Left lung (tissue), 10 donors: ENCODE results near the gene NAALADL2. TPM values are rescaled to one million over a fixed set of nuclear protein-coding genes. Genes with fewer than 3 reads are reported as not detected.

Experiments used
- ATAC-seq: fragments of 200-7000 bp; cut with Tn5 transposase; one replicate; pipeline ENCODE4 v1.9.1; 2020; ENCODE audit warnings: moderate library complexity
- DNase-seq, 4 donors: peaks; one replicate each; pipeline ENCODE4 v3.0.0-alpha.2; 2013 to 2020
- H3K27ac ChIP-seq, 2 donors: fragments of 200-600 bp; sonication (generic) in 1 of 2; one replicate each; pipeline versions ENCODE4 v1.5.0 to v1.8.0; 2020 to 2021
- H3K27me3 ChIP-seq, 2 donors: fragments of 200-600 bp; sonication (generic) in 1 of 2; one replicate each; pipeline versions ENCODE4 v1.5.0 to v1.8.0; 2020 to 2021
- H3K36me3 ChIP-seq, 2 donors: fragments of 200-600 bp; sonication (generic) in 1 of 2; one replicate each; pipeline versions ENCODE4 v1.5.0 to v1.8.0; 2020 to 2021
- H3K4me1 ChIP-seq, 2 donors: fragments of 200-600 bp; one replicate each; pipeline ENCODE4 v1.8.0; 2021
- H3K4me3 ChIP-seq, 2 donors: fragments of 200-600 bp; sonication (generic) in 1 of 2; one replicate each; pipeline versions ENCODE4 v1.5.0 to v1.8.0; 2020 to 2021; ENCODE audit warnings: mild to moderate bottlenecking in 1 of 2
- H3K9me3 ChIP-seq, 2 donors: fragments of 200-600 bp; sonication (generic) in 1 of 2; one replicate each; pipeline versions ENCODE4 v1.5.0 to v1.8.0; 2020 to 2021
- intact Hi-C, 2 donors: fragments of 100-400 bp; cut with DNase I; formaldehyde crosslinking; loops; one replicate each; pipeline versions ENCODE4 v1.11.2 to v1.14.2; 2022
- polyA plus RNA-seq, 6 donors: library from polyadenylated mRNA; unstranded; fragments of 120-200 nt; gene quantifications; one replicate each; pipeline ENCODE4 v1.2.1, GENCODE V29; 2013; ENCODE audit not compliant: insufficient read length in 6 of 6
- total RNA-seq, 2 donors: library from RNA; stranded (reverse); fragmentation: NEBNext Ultra II Directional; extraction: Animal tissue kit (Norgen Biotek cat#: 25700); gene quantifications; one replicate each; pipeline ENCODE4 v1.2.1, GENCODE V29; 2021
- TF ChIP-seq, protein P1 (sequence below), 2 donors: fragments of 200-600 bp; sonication (generic) in 1 of 2; IDR thresholded peaks; one replicate each; pipeline versions ENCODE4 v1.5.0 to v1.8.0; 2021; ENCODE audit warnings: antibody characterized with exemption in 2 of 2
- donor health status: DM: no; HTN: yes; CAD: no.
- donor health status: DM: no; HTN: no; CAD: no.

Gene NAALADL2
- total and polyA plus RNA-seq, 8 donors, result 9.8 to 23.3 (median 17.8) TPM

DNA sequence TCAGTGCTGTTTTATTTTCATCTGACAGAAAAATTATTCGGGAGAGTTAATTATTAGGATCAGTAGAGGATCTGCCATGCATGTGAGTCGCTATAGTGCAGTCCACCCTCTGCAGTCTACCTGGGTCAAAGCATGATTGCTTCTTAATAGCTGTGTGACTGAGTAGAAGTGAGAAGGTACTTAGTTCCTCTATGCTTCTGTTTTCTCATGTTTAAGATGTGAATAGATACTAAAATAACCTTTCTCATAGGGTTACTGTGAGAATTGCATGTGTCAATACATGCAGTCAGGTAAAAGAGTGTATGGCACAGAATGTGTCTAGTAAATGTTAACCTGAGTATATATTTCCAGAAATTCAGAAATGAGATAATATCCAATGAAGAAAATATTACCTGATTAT lies 435.7 kb downstream of the NAALADL2 start:
- Histone ChIP-seq H3K27me3 (no peaks in the 10 kb centered on the region), H3K4me1 (no peaks in the 10 kb centered on the region), H3K4me3 (no peak overlapping the region), H3K27ac (no peak overlapping the region), H3K9me3 (no peaks in the 10 kb centered on the region), H3K36me3 (no peaks in the 10 kb centered on the region)
- ATAC-seq, result no peak
- intact Hi-C loops, result no loop called here
- no peak for DNase-seq
- TF ChIP-seq, protein P1, sequence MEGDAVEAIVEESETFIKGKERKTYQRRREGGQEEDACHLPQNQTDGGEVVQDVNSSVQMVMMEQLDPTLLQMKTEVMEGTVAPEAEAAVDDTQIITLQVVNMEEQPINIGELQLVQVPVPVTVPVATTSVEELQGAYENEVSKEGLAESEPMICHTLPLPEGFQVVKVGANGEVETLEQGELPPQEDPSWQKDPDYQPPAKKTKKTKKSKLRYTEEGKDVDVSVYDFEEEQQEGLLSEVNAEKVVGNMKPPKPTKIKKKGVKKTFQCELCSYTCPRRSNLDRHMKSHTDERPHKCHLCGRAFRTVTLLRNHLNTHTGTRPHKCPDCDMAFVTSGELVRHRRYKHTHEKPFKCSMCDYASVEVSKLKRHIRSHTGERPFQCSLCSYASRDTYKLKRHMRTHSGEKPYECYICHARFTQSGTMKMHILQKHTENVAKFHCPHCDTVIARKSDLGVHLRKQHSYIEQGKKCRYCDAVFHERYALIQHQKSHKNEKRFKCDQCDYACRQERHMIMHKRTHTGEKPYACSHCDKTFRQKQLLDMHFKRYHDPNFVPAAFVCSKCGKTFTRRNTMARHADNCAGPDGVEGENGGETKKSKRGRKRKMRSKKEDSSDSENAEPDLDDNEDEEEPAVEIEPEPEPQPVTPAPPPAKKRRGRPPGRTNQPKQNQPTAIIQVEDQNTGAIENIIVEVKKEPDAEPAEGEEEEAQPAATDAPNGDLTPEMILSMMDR (IDR thresholded peaks at IDR 0.05), result no peak

DNA sequence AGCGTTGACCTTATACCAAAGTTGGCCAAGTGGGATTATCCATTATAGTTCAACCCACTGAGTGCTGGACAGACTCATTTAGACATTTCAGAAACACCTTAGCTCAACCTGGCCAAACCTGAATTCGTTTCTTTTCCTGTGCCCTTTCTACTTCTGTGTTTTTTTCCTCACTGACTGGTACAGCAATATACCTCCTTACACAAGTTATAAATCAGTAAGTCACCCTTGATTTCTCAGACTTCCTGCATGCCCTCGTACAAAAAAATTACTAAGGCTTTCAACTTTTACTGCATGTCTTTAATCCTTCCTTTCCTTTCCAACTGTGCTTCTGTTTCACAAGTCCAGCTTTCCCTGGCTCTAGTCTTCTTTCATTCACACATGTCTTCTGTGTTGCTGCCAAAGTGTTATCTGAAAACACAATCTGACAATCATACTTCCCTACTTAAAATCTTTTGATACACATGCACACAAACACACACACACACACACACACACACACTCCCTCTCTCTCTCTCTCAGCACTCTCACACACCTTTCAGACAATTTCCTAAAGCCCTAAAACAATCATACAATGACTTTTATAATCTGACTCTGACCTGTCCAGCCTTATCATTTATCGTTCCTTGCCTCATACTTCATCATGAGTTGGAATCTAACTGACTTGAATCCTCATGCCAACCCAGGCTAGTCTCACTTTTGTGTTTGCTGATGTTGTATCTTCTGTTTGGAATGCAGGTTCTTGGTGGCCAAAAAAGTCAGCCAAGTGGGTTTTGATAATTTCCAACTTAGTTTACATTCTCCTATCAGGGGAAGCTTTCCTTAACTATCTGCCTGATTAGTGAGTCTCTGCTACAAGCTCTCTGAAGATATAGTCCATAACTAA lies 436.4 kb downstream of the NAALADL2 start:
- intact Hi-C loops, result no loop called here
- no peaks in the 10 kb centered on the region for H3K4me1 ChIP-seq

DNA sequence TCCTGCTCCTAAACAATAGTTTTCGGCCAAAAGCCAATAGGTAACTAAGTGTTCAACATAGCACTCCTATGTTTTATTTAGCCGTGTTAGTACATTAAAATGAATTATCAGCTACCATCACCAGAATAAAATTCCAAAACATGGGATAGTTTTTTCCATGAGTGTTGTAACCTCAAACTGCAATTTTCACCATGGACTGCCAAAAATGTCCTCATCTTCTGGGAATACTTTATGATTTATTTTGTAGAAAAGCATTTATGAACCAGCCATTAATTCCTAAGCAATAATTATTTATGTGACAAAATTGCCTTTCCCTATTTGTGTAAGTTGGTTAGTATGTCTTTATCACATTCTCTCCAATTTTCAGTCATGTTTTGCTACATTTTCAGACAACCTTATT lies 438.1 kb downstream of the NAALADL2 start:
- TF ChIP-seq, protein P1 (IDR thresholded peaks at IDR 0.05), result no peak
- intact Hi-C loops, result no loop called here
- no peak overlapping the region for H3K27ac ChIP-seq
- no peaks in the 10 kb centered on the region for H3K27me3 ChIP-seq
- ATAC-seq (no peak), DNase-seq (no peak)
- no peaks in the 10 kb centered on the region for H3K4me1 ChIP-seq
- H3K4me3 ChIP-seq, result no peak overlapping the region
- H3K36me3 ChIP-seq, result no peaks in the 10 kb centered on the region
- H3K9me3 ChIP-seq, result no peaks in the 10 kb centered on the region

More for the DNA sequence above, 436.4 kb downstream of the NAALADL2 start:
- Histone ChIP-seq H3K9me3 (no peaks in the 10 kb centered on the region), H3K36me3 (no peaks in the 10 kb centered on the region), H3K27ac (no peak overlapping the region), H3K27me3 (no peaks in the 10 kb centered on the region), H3K4me3 (no peak overlapping the region)
- TF ChIP-seq, protein P1 (IDR thresholded peaks at IDR 0.05), result no peak
- DNase-seq, result peak in 1 of 4 donors; percentile 18
- ATAC-seq, result no peak

DNA sequence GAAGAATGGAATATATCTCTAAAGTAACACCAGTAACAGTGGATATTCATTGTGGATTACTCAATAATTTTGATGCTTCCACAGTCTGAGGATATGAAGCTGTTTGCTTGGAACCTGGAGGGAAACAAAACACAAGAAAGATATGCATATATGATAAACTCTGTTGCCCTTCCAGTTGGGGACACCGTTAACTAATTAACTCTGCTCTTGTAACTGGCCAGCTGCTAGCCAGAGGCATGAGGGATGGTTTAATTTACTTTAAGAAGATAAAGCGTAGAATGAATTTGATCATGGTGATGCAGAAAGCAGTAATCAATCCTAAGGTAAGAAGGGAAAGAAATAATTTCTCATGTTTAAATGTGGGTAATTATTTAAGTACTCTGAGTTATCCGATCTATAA lies 442.6 kb downstream of the NAALADL2 start:
- no peak overlapping the region for H3K4me3 ChIP-seq
- no peak overlapping the region for H3K27ac ChIP-seq
- no peak for DNase-seq
- H3K27me3 ChIP-seq, result no peaks in the 10 kb centered on the region
- H3K9me3 ChIP-seq, result no peaks in the 10 kb centered on the region
- H3K4me1 ChIP-seq, result no peaks in the 10 kb centered on the region
- TF ChIP-seq, protein P1 (IDR thresholded peaks at IDR 0.05), result no peak
- no peaks in the 10 kb centered on the region for H3K36me3 ChIP-seq
- intact Hi-C loops, result no loop called here
- no peak for ATAC-seq

DNA sequence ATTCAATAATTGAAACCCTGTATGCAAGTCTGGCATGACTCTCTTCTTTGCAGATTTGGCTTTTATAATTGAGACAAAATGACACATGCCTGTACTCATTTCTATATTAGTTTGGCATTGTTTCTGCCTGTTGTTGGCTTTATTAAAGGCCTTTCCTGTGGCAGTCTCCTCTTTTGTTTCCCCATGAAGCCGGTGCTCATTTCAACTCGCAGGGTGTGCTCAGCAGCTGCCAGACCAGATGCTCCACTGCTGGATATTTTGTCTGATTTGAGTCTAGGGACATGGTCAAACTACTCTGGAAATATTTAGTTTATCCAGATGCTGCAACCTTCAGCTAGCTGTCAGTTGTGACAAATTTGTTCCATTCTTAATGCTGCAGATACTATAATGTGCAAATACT lies 445.3 kb downstream of the NAALADL2 start:
- Histone ChIP-seq H3K27ac (no peak overlapping the region), H3K4me3 (no peak overlapping the region), H3K27me3 (no peaks in the 10 kb centered on the region), H3K9me3 (no peaks in the 10 kb centered on the region), H3K36me3 (no peaks in the 10 kb centered on the region), H3K4me1 (no peaks in the 10 kb centered on the region)
- TF ChIP-seq, protein P1 (IDR thresholded peaks at IDR 0.05), result no peak
- ATAC-seq (no peak), DNase-seq (no peak)
- intact Hi-C loops, result no loop called here
